OCI-LY7 (cell line): ENCODE data around the gene IGSF3.
"Not testable (repeated sequence)": the region's sequence is repeated elsewhere in the genome, so short reads cannot be mapped to it uniquely, and the experiment has no call there.

Experiments
- CTCF ChIP-seq: fragments of 200-600 bp; sonication (generic); conservative IDR thresholded peaks from 2 replicates; pipeline ENCODE4 v1.5.1; 2014; ENCODE audit warnings: mild to moderate bottlenecking, antibody characterized with exemption, low read length, moderate library complexity, mixed read lengths
- EZH2phosphoT487 ChIP-seq: fragments of 200-600 bp; sonication (generic); IDR thresholded peaks from 2 replicates; pipeline ENCODE4 v1.6.1; 2018; ENCODE audit warnings: low read depth, borderline replicate concordance, mild to moderate bottlenecking, mixed run types, antibody characterized with exemption, low read length, moderate library complexity, mixed read lengths

- peak; percentile 37 for TF ChIP-seq CTCF
- not testable (repeated sequence) for TF ChIP-seq EZH2phosphoT487
These were observed 37.5 kb downstream of the IGSF3 start for GRCh38 chr1:116630057-116630456.
